ENCODE measurements around the gene DBT. TPM values are rescaled to one million over a fixed set of nuclear protein-coding genes. Genes with fewer than 3 reads are reported as not detected.
"Not testable (repeated sequence)": the region's sequence is repeated elsewhere in the genome, so short reads cannot be mapped to it uniquely, and the experiment has no call there.

Gene DBT
- total RNA-seq, 4 donors from 2014 or later, result 8.1 to 10.7 (median 10.3) TPM

DNA sequence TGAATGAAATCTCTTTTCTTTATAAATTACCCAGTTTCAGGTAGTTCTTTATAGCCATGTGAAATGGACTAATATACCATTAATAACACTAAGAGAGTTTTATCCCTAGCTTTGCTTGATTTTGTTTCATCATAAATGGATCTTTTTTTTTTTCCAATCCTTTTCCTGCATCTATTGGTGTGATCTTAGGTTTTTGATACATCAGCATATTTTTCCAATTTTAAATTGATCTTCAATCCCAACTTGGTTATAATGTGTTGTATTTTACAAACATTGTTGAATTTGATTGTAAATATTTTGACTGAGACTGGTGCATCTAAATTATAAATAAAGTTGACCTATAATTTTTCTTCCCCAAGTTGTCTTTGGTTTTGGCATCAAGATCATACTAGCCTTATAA lies 12.1 kb upstream of the DBT start:
- H3K27ac ChIP-seq, result no peak overlapping the region
- DNase-seq (ENCODE audit: low spot score in 2 of 2), result no peak
- H3K36me3 ChIP-seq, result peaks cover 0 to 6% (median 0%) of the 10 kb centered on the region in 3 donors
- H3K27me3 ChIP-seq, result no peaks in the 10 kb centered on the region
- no peak overlapping the region for H3K4me3 ChIP-seq
- H3K4me1 ChIP-seq, result peaks cover 0 to 11% (median 4%) of the 10 kb centered on the region in 4 donors
- TF ChIP-seq EP300 (IDR thresholded peaks at IDR 0.05), result no peak
- TF ChIP-seq, protein P1, sequence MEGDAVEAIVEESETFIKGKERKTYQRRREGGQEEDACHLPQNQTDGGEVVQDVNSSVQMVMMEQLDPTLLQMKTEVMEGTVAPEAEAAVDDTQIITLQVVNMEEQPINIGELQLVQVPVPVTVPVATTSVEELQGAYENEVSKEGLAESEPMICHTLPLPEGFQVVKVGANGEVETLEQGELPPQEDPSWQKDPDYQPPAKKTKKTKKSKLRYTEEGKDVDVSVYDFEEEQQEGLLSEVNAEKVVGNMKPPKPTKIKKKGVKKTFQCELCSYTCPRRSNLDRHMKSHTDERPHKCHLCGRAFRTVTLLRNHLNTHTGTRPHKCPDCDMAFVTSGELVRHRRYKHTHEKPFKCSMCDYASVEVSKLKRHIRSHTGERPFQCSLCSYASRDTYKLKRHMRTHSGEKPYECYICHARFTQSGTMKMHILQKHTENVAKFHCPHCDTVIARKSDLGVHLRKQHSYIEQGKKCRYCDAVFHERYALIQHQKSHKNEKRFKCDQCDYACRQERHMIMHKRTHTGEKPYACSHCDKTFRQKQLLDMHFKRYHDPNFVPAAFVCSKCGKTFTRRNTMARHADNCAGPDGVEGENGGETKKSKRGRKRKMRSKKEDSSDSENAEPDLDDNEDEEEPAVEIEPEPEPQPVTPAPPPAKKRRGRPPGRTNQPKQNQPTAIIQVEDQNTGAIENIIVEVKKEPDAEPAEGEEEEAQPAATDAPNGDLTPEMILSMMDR (IDR thresholded peaks at IDR 0.05), result no peak
- no peak for TF ChIP-seq POLR2A (IDR thresholded peaks at IDR 0.05)
- H3K9me3 ChIP-seq, result no peaks in the 10 kb centered on the region

DNA sequence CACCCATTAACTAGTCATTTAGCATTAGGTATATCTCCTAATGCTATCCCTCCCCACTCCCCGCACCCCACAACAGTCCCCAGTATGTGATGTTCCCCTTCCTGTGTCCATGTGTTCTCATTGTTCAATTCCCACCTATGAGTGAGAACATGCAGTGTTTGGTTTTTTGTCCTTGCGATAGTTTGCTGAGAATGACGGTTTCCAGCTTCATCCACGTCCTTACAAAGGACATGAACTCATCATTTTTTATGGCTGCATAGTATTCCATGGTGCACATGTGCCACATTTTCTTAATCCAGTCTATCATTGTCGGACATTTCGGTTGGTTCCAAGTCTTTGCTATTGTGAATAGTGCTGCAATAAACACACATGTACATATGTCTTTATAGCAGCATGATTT lies 8.8 kb upstream of the DBT start:
- not testable (repeated sequence) for H3K36me3 ChIP-seq; H3K27ac ChIP-seq; H3K27me3 ChIP-seq; DNase-seq (ENCODE audit: low spot score in 2 of 2); H3K4me3 ChIP-seq; H3K9me3 ChIP-seq; H3K4me1 ChIP-seq
- WGBS, 2 donors, result 77 to 82% methylated on average over 6 of the region's 6 CpGs

DNA sequence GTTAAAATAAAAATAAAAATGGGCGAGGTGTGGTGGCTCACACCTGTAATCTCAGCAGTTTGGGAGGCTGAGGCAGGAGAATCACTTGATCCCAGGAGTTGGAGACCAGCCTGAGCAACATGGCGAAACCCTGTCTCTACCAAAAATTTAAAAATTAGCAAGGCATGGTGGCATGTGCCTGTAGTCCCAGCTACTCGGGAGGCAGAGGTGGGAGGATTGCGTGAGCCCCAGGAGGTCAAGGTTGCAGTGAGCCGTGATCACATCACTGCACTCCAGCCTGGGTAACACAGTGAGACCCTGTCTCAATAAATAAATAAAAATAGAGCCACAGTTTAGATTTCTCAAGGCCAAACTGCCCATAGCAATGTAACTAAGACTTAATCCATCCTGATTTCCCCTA lies 6.6 kb upstream of the DBT start:
- not testable (repeated sequence) for H3K9me3 ChIP-seq; DNase-seq (ENCODE audit: low spot score in 2 of 2); H3K36me3 ChIP-seq; H3K27me3 ChIP-seq; H3K4me3 ChIP-seq; H3K27ac ChIP-seq; H3K4me1 ChIP-seq
- 88 to 93% methylated on average over 5 of the region's 5 CpGs for WGBS, 2 donors

DNA sequence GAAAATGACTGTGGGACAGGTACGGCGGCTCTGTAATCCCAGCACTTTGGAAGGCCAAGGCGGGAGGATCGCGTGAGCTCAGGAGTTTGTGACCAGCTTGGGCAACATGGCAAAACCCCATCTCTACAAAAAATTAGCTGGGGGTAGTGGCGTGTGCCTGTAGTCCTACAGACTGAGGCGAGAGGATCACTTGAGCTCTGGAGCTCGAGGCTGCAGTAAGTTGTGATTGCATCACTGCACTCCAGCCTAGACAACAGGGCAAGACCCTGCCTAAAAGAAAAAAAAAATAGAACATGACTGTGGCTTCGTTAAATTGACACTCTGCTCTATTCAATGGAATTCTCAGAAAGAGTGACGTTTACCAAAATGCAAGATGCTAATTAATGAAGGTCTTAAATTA lies 3.9 kb upstream of the DBT start:
- Histone ChIP-seq H3K4me3 (no peak overlapping the region), H3K9me3 (no peaks in the 10 kb centered on the region), H3K36me3 (no peaks in the 10 kb centered on the region), H3K27ac (no peak overlapping the region), H3K4me1 (peaks cover 0 to 12% (median 6%) of the 10 kb centered on the region in 4 donors), H3K27me3 (no peaks in the 10 kb centered on the region)
- 54 to 60% methylated on average over 10 of the region's 10 CpGs for WGBS, 2 donors
- TF ChIP-seq POLR2A (IDR thresholded peaks at IDR 0.05), result no peak
- no peak for TF ChIP-seq EP300 (IDR thresholded peaks at IDR 0.05)
- TF ChIP-seq, protein P1 (IDR thresholded peaks at IDR 0.05), result no peak
- no peak for DNase-seq (ENCODE audit: low spot score in 2 of 2)

GRCh38 chr1:100252901-100253300 lies 3.3 kb upstream of the DBT start:
- TF ChIP-seq EP300 (IDR thresholded peaks at IDR 0.05) (no peak), POLR2A (IDR thresholded peaks at IDR 0.05) (no peak)
- TF ChIP-seq, protein P1 (IDR thresholded peaks at IDR 0.05), result no peak
- H3K4me1 ChIP-seq, result peaks cover 0 to 17% (median 9%) of the 10 kb centered on the region in 4 donors
- no peaks in the 10 kb centered on the region for H3K36me3 ChIP-seq
- H3K27me3 ChIP-seq, result no peaks in the 10 kb centered on the region
- H3K27ac ChIP-seq, result no peak overlapping the region
- no peak for DNase-seq (ENCODE audit: low spot score in 2 of 2)
- H3K4me3 ChIP-seq, result no peak overlapping the region
- WGBS, 2 donors, result 74 to 81% methylated on average over 4 of the region's 4 CpGs
- H3K9me3 ChIP-seq, result no peaks in the 10 kb centered on the region

DNA sequence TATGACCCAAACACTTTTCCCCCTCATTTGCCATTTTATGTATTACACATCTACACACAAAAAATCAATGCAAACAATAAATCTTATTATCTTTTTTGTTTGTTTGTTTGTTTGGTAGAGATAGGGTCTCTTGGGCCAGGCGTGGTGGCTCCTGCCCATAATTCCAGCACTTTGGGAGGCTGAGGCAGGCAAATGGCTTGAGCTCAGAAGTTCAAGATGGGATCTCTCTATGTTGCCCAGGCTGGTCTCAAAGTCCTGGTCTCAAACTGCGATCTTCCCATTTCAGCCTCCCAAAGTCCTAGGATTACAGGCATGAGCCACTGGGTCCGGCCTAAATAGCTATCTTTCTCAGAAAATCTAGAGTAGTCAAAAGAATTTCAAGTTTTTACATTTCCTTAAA lies 1.2 kb upstream of the DBT start:
- H3K27ac ChIP-seq, result peak overlapping the region in 1 of 4 donors; percentile 97
- H3K27me3 ChIP-seq, result no peaks in the 10 kb centered on the region
- 93 to 98% methylated on average over 3 of the region's 3 CpGs for WGBS, 2 donors
- H3K36me3 ChIP-seq, result peaks cover 0 to 9% (median 0%) of the 10 kb centered on the region in 3 donors
- no peak overlapping the region for H3K4me3 ChIP-seq
- TF ChIP-seq, protein P1 (IDR thresholded peaks at IDR 0.05), result no peak
- TF ChIP-seq EP300 (IDR thresholded peaks at IDR 0.05) (no peak), POLR2A (IDR thresholded peaks at IDR 0.05) (no peak)
- no peaks in the 10 kb centered on the region for H3K9me3 ChIP-seq
- no peak for DNase-seq (ENCODE audit: low spot score in 2 of 2)
- H3K4me1 ChIP-seq, result peaks cover 0 to 24% (median 9%) of the 10 kb centered on the region in 4 donors

All from tibial nerve (tissue), 4 donors.